HG02973 (cell line): Measurements from ENCODE around the gene BCKDHB.
"Not testable (repeated sequence)": the region's sequence is repeated elsewhere in the genome, so short reads cannot be mapped to it uniquely, and the experiment has no call there.

Source experiments
- ATAC-seq: cut with Tn5 transposase; IDR thresholded peaks from one replicate; pipeline ENCODE4 v1.9.1; 2021; ENCODE audit warnings: moderate library complexity; ENCODE audit not compliant: unreplicated experiment

The BCKDHB gene

DNA sequence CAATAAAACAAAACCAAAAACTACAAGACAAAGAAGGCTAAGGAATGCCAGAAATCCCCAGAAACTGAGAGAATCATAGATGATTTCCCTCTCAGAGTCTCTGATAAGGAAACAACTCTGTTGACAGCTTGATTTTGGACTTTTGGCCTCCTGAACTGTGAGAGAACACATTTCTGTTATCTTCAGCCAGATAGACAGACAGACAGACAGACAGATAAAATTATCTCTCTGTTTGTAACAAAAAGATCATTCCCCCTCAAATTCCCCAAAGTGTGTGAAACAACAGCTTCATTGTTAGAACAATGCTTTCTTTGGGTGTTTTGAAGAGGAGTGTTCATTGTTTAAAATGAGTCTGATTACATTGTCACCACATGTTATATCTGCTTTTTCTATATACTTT lies 148.2 kb downstream of the BCKDHB start:
- ATAC-seq, result no peak

DNA sequence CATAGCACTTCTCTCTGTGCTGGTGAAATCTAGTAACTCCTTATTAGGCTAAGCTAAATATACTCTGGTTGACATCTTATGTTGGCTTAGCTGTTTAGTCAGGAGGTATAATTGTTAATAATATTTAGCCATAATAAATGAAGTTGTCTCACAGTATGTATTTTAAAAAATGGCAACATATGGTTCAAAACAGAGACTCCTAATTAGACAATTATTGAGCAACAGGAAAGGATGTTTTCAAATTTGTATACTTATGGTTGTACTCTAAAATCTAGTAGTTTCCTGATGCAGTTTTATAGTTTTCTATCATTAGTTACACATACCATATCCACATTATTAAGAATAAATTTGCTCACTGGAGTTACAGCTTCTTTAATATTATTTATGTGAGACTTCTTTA lies 150.2 kb downstream of the BCKDHB start:
- ATAC-seq, result no peak

DNA sequence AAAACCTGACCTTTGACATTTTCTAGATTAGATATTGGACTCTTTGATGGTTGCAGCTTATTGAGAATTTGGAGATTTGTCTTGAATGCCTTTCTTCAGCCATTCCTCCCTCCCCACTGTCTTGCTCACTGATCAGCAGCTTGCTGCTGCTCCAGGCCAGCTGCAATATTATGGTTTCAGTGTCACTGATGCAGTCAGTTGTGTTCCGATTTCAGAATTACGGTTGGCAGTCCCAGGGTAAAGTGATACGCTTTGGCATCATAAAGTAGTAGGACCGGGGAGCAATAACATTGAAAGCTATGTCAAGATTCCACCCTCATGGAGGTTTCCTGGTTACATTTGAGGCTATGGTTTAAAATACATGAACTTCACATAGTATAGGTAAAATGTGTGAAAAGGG lies 152.6 kb downstream of the BCKDHB start:
- no peak for ATAC-seq

GRCh38 chr6:80263585-80263984 lies 157.1 kb downstream of the BCKDHB start:
- ATAC-seq, result no peak

- ATAC-seq, result no peak
These were observed 162.6 kb downstream of the BCKDHB start for GRCh38 chr6:80268865-80269730.

- no peak for ATAC-seq
These were observed 164.6 kb downstream of the BCKDHB start for GRCh38 chr6:80271074-80271473.

- no peak for ATAC-seq
These were observed 166.5 kb downstream of the BCKDHB start for GRCh38 chr6:80272988-80273387.

- no peak for ATAC-seq
These were observed 170.4 kb downstream of the BCKDHB start for GRCh38 chr6:80276861-80277260.

DNA sequence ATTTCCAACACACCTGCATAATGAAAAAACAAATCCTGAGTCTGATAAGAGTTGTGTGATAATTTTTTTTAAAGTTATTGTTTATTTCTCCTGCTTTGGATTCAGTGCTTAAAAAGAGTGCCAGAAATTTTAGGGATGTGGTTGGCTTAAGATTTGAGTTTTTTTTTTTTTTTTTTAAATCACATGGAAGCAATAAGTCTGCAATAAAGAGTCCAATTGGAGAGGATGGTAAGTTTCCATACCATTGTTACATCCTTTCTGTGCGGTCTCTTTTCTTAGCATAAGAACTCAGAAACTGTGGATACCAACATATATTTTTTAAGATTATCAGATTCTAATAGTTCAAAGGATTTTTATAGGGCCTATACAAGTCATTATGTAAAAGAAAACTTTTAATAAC lies 171.0 kb downstream of the BCKDHB start:
- ATAC-seq, result no peak

GRCh38 chr6:80280262-80281010 lies 174.0 kb downstream of the BCKDHB start:
- ATAC-seq, result no peak

GRCh38 chr6:80282913-80283554 lies 176.6 kb downstream of the BCKDHB start:
- ATAC-seq, result no peak

GRCh38 chr6:80287112-80287511 lies 180.6 kb downstream of the BCKDHB start:
- ATAC-seq, result no peak

GRCh38 chr6:80287607-80288006 lies 181.1 kb downstream of the BCKDHB start:
- no peak for ATAC-seq

DNA sequence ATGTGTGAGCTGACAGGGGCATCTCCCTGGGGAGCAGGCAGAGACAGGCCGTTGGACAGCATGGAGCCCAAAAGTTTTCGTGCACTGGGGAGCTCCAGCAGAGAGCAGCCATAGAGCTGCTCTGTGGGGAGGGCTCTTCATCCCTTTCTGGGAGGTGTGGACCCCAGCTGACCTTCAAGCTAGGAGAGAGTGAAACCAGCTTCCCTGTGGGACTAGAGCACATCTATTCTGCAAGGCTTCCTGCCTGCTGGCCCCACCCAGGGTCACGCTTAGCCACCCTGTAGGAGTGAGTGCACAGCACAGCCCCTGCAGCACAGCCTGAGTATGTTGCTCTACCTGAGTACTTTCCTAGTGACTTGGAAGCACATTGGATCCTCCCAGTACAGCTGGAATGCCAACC lies 183.3 kb downstream of the BCKDHB start:
- ATAC-seq, result no peak

GRCh38 chr6:80294531-80294930 lies 188.1 kb downstream of the BCKDHB start:
- not testable (repeated sequence) for ATAC-seq

- no peak for ATAC-seq
These were observed 196.2 kb downstream of the BCKDHB start for GRCh38 chr6:80302716-80303115.

- ATAC-seq, result no peak
These were observed 197.5 kb downstream of the BCKDHB start for GRCh38 chr6:80304014-80304413.

GRCh38 chr6:80314531-80314930 lies 208.1 kb downstream of the BCKDHB start:
- no peak for ATAC-seq

GRCh38 chr6:80316686-80317231 lies 210.3 kb downstream of the BCKDHB start:
- ATAC-seq, result no peak

DNA sequence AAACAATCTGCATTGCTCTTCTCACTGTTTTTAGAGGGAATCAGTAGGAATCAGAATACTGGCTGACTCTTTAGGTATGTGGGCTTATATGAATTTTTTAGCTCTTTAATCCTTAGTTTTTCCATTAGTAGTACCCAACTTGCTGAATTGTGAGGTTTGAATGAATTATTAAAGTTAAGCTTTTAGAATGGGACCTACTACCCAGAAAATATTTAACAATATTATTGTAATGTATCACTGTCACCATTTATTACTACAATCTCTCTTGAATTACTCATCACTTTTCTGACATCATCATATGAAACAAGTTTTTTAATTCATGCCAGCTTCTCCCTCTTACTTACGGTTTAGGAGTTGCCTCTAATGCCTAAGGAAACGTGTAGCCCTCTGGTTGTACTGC lies 212.7 kb downstream of the BCKDHB start:
- ATAC-seq, result no peak

- no peak for ATAC-seq
These were observed 214.5 kb downstream of the BCKDHB start for GRCh38 chr6:80321011-80321410.
